ENCODE results near the gene DDX54. TPM values are rescaled to one million over a fixed set of nuclear protein-coding genes. Genes with fewer than 3 reads are reported as not detected.

The DDX54 gene
- total RNA-seq, 1 experiment from 2014 or later = 45.4 TPM

GRCh38 chr12:113157218-113157859, 27.9 kb downstream of the DDX54 start:
- no peak for DNase-seq (ENCODE audit: low read depth in 1 of 2, low spot score in 2 of 2)
- Histone ChIP-seq H3K4me1 (replicated peaks) (peaks cover 14% of the 10 kb centered on the region), H3K27ac (no peak overlapping the region), H3K36me3 (peaks cover 35% of the 10 kb centered on the region), H3K27me3 (replicated peaks) (peaks cover 29% of the 10 kb centered on the region), H3K9me3 (replicated peaks) (no peaks in the 10 kb centered on the region), H3K4me3 (no peak overlapping the region)

GRCh38 chr12:113155646-113156045, 29.6 kb downstream of the DDX54 start:
- H3K4me1 ChIP-seq (replicated peaks) = peaks cover 14% of the 10 kb centered on the region
- H3K9me3 ChIP-seq (replicated peaks) = no peaks in the 10 kb centered on the region

GRCh38 chr12:113155060-113155459, 30.2 kb downstream of the DDX54 start:
- no peak overlapping the region for H3K4me3 ChIP-seq
- no peak for DNase-seq (ENCODE audit: low read depth in 1 of 2, low spot score in 2 of 2)
- H3K36me3 ChIP-seq = peaks cover 23% of the 10 kb centered on the region
- no peak overlapping the region for H3K27ac ChIP-seq
- H3K4me1 ChIP-seq (replicated peaks) = peaks cover 14% of the 10 kb centered on the region
- peaks cover 35% of the 10 kb centered on the region for H3K27me3 ChIP-seq (replicated peaks)
- no peaks in the 10 kb centered on the region for H3K9me3 ChIP-seq (replicated peaks)

More at GRCh38 chr12:113155646-113156045, 29.6 kb downstream of the DDX54 start:
- no peak overlapping the region for H3K4me3 ChIP-seq
- DNase-seq (ENCODE audit: low read depth in 1 of 2, low spot score in 2 of 2) = no peak
- peaks cover 29% of the 10 kb centered on the region for H3K36me3 ChIP-seq
- no peak overlapping the region for H3K27ac ChIP-seq
- H3K27me3 ChIP-seq (replicated peaks) = peaks cover 35% of the 10 kb centered on the region

- Histone ChIP-seq H3K36me3 (peaks cover 17% of the 10 kb centered on the region), H3K4me1 (replicated peaks) (peaks cover 18% of the 10 kb centered on the region), H3K27ac (no peak overlapping the region), H3K9me3 (replicated peaks) (no peaks in the 10 kb centered on the region), H3K27me3 (replicated peaks) (peaks cover 35% of the 10 kb centered on the region), H3K4me3 (no peak overlapping the region)
- DNase-seq (ENCODE audit: low read depth in 1 of 2, low spot score in 2 of 2) = no peak
These were observed 30.8 kb downstream of the DDX54 start for GRCh38 chr12:113154351-113154973.

GRCh38 chr12:113152835-113153814, 32.2 kb downstream of the DDX54 start:
- peak; percentile 41 to 56 for DNase-seq (ENCODE audit: low read depth in 1 of 2, low spot score in 2 of 2)
- H3K27ac ChIP-seq = no peak overlapping the region
- H3K4me1 ChIP-seq (replicated peaks) = peaks cover 21% of the 10 kb centered on the region
- peak overlapping the region; percentile 16; the same call in 1 of the 2 replicates for H3K4me3 ChIP-seq
- no peaks in the 10 kb centered on the region for H3K9me3 ChIP-seq (replicated peaks)
- peaks cover 35% of the 10 kb centered on the region for H3K27me3 ChIP-seq (replicated peaks)
- peaks cover 4% of the 10 kb centered on the region; the same call in 1 of the 2 replicates for H3K36me3 ChIP-seq

- no peak overlapping the region for H3K4me3 ChIP-seq
- no peak for DNase-seq (ENCODE audit: low read depth in 1 of 2, low spot score in 2 of 2)
- H3K9me3 ChIP-seq (replicated peaks) = no peaks in the 10 kb centered on the region
These were observed 33.0 kb downstream of the DDX54 start for GRCh38 chr12:113152196-113152834.

GRCh38 chr12:113151655-113152054, 33.6 kb downstream of the DDX54 start:
- Histone ChIP-seq H3K27ac (no peak overlapping the region), H3K27me3 (replicated peaks) (peaks cover 40% of the 10 kb centered on the region), H3K9me3 (replicated peaks) (no peaks in the 10 kb centered on the region), H3K4me1 (replicated peaks) (peaks cover 21% of the 10 kb centered on the region), H3K36me3 (no peaks in the 10 kb centered on the region), H3K4me3 (no peak overlapping the region)
- no peak for DNase-seq (ENCODE audit: low read depth in 1 of 2, low spot score in 2 of 2)

More at GRCh38 chr12:113152196-113152834, 33.0 kb downstream of the DDX54 start:
- H3K27me3 ChIP-seq (replicated peaks) = peaks cover 37% of the 10 kb centered on the region
- H3K27ac ChIP-seq = no peak overlapping the region
- H3K36me3 ChIP-seq = no peaks in the 10 kb centered on the region
- peaks cover 21% of the 10 kb centered on the region for H3K4me1 ChIP-seq (replicated peaks)

GRCh38 chr12:113149361-113150150, 35.7 kb downstream of the DDX54 start, which contains the start of gene CFAP73:
Gene CFAP73 (plus strand): TSS chr12:113149724. CDS start chr12:113149858, 134 bp downstream.
- Histone ChIP-seq H3K4me1 (replicated peaks) (peaks cover 20% of the 10 kb centered on the region), H3K27me3 (replicated peaks) (peaks cover 34% of the 10 kb centered on the region), H3K4me3 (no peak within 1 kb of the TSS)

GRCh38 chr12:113146999-113147398, 38.3 kb downstream of the DDX54 start:
- Histone ChIP-seq H3K9me3 (replicated peaks) (no peaks in the 10 kb centered on the region), H3K36me3 (no peaks in the 10 kb centered on the region), H3K4me3 (no peak overlapping the region), H3K27ac (no peak overlapping the region), H3K27me3 (replicated peaks) (peaks cover 8% of the 10 kb centered on the region), H3K4me1 (replicated peaks) (peaks cover 6% of the 10 kb centered on the region; the same call in 1 of the 2 replicates)
- no peak for DNase-seq (ENCODE audit: low read depth in 1 of 2, low spot score in 2 of 2)

More at GRCh38 chr12:113149361-113150150, 35.7 kb downstream of the DDX54 start, which contains the start of gene CFAP73:
- no peaks in the 10 kb centered on the region for H3K9me3 ChIP-seq (replicated peaks)
- peak; percentile 71 to 83 for DNase-seq (ENCODE audit: low read depth in 1 of 2, low spot score in 2 of 2)
- H3K36me3 ChIP-seq = no peaks in the 10 kb centered on the region
- H3K27ac ChIP-seq = no peak within 1 kb of the TSS

GRCh38 chr12:113145720-113146551, 39.3 kb downstream of the DDX54 start:
- no peak for DNase-seq (ENCODE audit: low read depth in 1 of 2, low spot score in 2 of 2)
- peaks cover 6% of the 10 kb centered on the region; the same call in 1 of the 2 replicates for H3K4me1 ChIP-seq (replicated peaks)
- no peak overlapping the region for H3K27ac ChIP-seq
- H3K27me3 ChIP-seq (replicated peaks) = peaks cover 5% of the 10 kb centered on the region; the same call in 1 of the 2 replicates
- no peak overlapping the region for H3K4me3 ChIP-seq
- no peaks in the 10 kb centered on the region for H3K9me3 ChIP-seq (replicated peaks)
- H3K36me3 ChIP-seq = no peaks in the 10 kb centered on the region

- Histone ChIP-seq H3K36me3 (no peaks in the 10 kb centered on the region), H3K4me3 (no peak overlapping the region), H3K27me3 (replicated peaks) (peaks cover 5% of the 10 kb centered on the region; the same call in 1 of the 2 replicates), H3K4me1 (replicated peaks) (peaks cover 6% of the 10 kb centered on the region; the same call in 1 of the 2 replicates), H3K27ac (no peak overlapping the region), H3K9me3 (replicated peaks) (no peaks in the 10 kb centered on the region)
- no peak for DNase-seq (ENCODE audit: low read depth in 1 of 2, low spot score in 2 of 2)
These were observed 40.5 kb downstream of the DDX54 start for GRCh38 chr12:113144806-113145205.

- Histone ChIP-seq H3K36me3 (no peaks in the 10 kb centered on the region), H3K27ac (no peak overlapping the region), H3K9me3 (replicated peaks) (no peaks in the 10 kb centered on the region), H3K4me3 (no peak overlapping the region), H3K4me1 (replicated peaks) (no peaks in the 10 kb centered on the region), H3K27me3 (replicated peaks) (peaks cover 5% of the 10 kb centered on the region; the same call in 1 of the 2 replicates)
- DNase-seq (ENCODE audit: low read depth in 1 of 2, low spot score in 2 of 2) = no peak
These were observed 41.3 kb downstream of the DDX54 start for GRCh38 chr12:113143959-113144358.
